MM.1S (cell line): Measurements from ENCODE around the gene ZNF215.

Experiments used
- EZH2 ChIP-seq: fragments of 300-600 bp; sonication (generic); optimal IDR thresholded peaks from 2 replicates; pipeline ENCODE3; 2017; ENCODE audit warnings: low read depth, mild to moderate bottlenecking, antibody characterized with exemption, low read length, mixed read lengths
- EZH2phosphoT487 ChIP-seq: fragments of 300-600 bp; sonication (generic); IDR thresholded peaks from 2 replicates; pipeline ENCODE4 v1.6.1; 2018; ENCODE audit warnings: antibody characterized with exemption, low read length

DNA sequence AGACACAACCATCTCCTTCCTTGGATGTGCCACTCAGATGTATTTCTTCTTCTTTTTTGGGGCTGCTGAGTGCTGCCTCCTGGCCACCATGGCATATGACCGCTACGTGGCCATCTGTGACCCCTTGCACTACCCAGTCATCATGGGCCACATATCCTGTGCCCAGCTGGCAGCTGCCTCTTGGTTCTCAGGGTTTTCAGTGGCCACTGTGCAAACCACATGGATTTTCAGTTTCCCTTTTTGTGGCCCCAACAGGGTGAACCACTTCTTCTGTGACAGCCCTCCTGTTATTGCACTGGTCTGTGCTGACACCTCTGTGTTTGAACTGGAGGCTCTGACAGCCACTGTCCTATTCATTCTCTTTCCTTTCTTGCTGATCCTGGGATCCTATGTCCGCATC is 49.3 kb upstream of the ZNF215 start:
- TF ChIP-seq EZH2 (no peak), EZH2phosphoT487 (no peak)
